C4-2B (cell line): ENCODE data around the gene ACP2.

ENCODE experiments used
- ZFX ChIP-seq: fragments of 450-650 bp; IDR thresholded peaks from 2 replicates; pipeline ENCODE4 v1.6.1; 2017
- TF ChIP-seq, protein P1 (sequence below): fragments of 450-650 bp; conservative IDR thresholded peaks from 2 replicates; pipeline ENCODE4 v1.5.1; 2017; ENCODE audit warnings: mild to moderate bottlenecking

DNA sequence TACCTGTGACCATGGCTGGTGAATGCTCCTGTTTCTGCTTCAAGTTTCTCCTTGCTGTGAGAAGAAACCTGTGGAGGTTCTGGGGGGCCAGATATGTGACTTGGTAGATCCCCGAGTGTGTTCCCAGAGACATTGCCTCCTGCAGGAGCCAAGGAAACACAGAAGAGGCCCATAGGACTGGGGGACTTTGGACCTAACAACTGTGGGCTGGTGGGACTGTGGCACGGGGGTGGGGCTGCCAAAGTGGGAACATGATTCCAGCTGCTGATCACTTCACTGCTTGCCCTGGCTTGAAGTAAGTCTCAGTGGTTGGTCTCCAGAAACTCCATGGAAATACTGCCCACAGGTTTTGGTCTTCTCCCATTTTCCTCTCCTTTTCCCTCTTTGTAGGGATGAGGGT, 5.0 kb upstream of the ACP2 start:
- TF ChIP-seq, protein P1, sequence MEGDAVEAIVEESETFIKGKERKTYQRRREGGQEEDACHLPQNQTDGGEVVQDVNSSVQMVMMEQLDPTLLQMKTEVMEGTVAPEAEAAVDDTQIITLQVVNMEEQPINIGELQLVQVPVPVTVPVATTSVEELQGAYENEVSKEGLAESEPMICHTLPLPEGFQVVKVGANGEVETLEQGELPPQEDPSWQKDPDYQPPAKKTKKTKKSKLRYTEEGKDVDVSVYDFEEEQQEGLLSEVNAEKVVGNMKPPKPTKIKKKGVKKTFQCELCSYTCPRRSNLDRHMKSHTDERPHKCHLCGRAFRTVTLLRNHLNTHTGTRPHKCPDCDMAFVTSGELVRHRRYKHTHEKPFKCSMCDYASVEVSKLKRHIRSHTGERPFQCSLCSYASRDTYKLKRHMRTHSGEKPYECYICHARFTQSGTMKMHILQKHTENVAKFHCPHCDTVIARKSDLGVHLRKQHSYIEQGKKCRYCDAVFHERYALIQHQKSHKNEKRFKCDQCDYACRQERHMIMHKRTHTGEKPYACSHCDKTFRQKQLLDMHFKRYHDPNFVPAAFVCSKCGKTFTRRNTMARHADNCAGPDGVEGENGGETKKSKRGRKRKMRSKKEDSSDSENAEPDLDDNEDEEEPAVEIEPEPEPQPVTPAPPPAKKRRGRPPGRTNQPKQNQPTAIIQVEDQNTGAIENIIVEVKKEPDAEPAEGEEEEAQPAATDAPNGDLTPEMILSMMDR, result no peak
- TF ChIP-seq ZFX, result no peak
